ENCODE data around the gene PLAA.

DNA sequence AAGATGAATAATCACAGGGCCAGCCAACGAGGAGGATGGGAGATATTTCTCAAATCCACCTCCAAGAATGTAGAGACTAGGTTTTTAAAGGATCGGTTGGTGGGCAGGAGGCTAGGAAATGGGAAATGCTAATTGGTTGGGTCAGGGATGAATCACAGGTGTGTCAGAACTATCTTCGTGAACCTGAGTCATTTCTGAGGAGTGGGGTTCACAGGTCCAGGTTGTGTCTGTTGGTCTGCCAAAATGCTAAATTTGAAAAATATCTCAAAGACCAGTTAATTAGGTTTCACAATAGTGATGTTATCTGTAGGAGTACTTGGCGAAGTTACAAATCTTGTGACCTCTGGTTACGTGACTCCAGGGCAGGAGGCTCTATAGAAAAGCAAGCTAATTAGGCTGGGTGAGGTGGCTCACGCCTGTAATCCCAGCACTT, 2.6 kb upstream of the PLAA start:
- TF ChIP-seq CTCF (IDR thresholded peaks at IDR 0.05; ENCODE audit: insufficient read depth, low read depth, low read length) (no peak), EZH2 (IDR thresholded peaks at IDR 0.05; ENCODE audit: insufficient read depth, low read length) (no peak)
